ENCODE results near the gene PYCR2.

DNA sequence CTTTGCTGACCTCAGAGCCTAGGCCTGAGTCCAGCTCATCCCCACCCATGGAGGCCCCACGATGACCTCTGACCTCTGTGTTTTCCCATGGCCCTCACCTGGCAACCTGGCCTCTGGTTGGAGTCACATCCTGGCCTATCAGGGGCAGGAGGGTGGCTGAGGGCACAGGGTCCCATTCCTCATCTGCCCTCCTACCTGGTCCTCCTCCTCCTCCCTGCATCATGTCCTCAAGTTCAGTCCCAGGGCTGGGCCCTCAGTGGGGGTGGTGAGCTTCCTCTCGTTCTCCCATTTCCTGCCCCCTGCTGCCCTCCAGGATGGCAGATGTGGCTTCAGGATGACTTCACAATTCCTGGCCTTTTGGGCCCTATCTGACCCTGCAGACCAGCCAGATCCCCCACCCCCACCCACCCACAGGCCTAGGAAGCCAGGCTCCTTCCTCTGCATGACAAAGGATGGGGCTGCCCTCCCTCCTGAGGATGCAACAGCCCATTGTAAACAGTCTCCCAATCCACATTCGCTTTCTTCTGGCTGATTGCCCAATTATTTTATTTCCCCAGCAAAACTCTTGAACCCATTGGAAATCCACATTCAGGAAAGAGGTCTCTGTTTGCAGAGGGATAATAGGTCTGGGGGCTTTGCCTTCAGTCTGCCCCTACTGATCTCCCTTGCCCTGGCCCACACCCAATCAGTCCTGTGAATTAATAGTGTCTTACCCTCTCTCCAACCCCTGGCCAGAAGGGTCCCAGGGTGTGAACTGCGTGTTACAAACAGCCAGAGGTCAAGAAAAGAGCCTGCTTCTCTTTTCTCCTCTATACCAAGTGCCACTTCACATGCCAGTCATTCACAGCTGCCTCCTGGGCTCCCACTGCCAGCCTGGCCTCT is 24.8 kb downstream of the PYCR2 start:
- TF ChIP-seq, protein P1, sequence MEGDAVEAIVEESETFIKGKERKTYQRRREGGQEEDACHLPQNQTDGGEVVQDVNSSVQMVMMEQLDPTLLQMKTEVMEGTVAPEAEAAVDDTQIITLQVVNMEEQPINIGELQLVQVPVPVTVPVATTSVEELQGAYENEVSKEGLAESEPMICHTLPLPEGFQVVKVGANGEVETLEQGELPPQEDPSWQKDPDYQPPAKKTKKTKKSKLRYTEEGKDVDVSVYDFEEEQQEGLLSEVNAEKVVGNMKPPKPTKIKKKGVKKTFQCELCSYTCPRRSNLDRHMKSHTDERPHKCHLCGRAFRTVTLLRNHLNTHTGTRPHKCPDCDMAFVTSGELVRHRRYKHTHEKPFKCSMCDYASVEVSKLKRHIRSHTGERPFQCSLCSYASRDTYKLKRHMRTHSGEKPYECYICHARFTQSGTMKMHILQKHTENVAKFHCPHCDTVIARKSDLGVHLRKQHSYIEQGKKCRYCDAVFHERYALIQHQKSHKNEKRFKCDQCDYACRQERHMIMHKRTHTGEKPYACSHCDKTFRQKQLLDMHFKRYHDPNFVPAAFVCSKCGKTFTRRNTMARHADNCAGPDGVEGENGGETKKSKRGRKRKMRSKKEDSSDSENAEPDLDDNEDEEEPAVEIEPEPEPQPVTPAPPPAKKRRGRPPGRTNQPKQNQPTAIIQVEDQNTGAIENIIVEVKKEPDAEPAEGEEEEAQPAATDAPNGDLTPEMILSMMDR (IDR thresholded peaks at IDR 0.05): no peak
- TF ChIP-seq POLR2A (IDR thresholded peaks at IDR 0.05): no peak
